Thyroid gland (tissue), 4 donors: ENCODE results near the gene ACYP1.

ENCODE experiments used
- POLR2A ChIP-seq, 2 donors: fragments of 450-650 bp; IDR thresholded peaks; one replicate each; pipeline ENCODE4 v1.6.1; 2017; ENCODE audit warnings: antibody characterized with exemption in 2 of 2, mild to moderate bottlenecking in 2 of 2, moderate library complexity in 1 of 2
- TF ChIP-seq, protein P1 (sequence below), 6 experiments: fragments of 200-600 bp in 3 of 6; fragments of 450-650 bp in 3 of 6; sonication (generic) in 3 of 6; IDR thresholded peaks; one replicate each; pipeline ENCODE4 v1.5.1; 2016 to 2019; ENCODE audit warnings: antibody characterized with exemption in 6 of 6, mild to moderate bottlenecking in 2 of 6, inconsistent platforms in 1 of 6, moderate library complexity in 1 of 6

DNA sequence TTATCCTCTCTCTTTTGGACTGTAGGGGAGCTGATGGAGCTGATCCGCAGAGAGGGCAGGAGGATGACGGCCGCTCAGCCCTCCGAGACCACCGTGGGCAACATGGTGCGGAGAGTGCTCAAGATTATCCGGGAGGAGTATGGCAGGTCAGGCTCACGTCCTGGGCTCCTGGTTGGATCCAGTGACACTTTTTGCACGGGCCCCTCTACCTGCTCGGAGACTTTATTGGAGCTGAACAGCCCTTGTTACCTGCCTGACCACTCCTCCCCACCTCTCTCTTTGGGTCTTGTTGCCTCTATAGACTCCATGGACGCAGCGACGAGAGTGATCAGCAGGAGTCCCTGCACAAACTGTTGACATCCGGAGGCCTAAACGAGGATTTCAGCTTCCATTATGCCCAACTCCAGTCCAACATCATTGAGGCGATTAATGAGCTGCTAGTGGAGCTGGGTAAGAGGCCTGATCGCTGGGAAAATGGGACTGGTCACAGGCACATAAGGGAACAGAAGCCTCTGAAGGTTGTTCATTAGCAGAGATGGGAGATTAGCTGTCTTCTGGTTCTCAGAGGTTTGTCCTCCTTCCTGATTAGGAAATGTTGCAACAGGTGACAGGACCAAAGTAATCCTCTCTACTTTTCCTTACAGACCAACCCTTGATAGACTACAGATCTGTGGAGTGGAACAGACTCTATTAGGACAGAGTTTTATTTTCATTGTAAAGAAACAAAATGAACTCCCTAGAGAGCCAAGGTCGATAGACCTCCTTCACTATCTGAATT, 60.4 kb downstream of the ACYP1 start:
- TF ChIP-seq, protein P1, sequence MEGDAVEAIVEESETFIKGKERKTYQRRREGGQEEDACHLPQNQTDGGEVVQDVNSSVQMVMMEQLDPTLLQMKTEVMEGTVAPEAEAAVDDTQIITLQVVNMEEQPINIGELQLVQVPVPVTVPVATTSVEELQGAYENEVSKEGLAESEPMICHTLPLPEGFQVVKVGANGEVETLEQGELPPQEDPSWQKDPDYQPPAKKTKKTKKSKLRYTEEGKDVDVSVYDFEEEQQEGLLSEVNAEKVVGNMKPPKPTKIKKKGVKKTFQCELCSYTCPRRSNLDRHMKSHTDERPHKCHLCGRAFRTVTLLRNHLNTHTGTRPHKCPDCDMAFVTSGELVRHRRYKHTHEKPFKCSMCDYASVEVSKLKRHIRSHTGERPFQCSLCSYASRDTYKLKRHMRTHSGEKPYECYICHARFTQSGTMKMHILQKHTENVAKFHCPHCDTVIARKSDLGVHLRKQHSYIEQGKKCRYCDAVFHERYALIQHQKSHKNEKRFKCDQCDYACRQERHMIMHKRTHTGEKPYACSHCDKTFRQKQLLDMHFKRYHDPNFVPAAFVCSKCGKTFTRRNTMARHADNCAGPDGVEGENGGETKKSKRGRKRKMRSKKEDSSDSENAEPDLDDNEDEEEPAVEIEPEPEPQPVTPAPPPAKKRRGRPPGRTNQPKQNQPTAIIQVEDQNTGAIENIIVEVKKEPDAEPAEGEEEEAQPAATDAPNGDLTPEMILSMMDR (IDR thresholded peaks at IDR 0.05) = no peak
- TF ChIP-seq POLR2A (IDR thresholded peaks at IDR 0.05) = no peak
